H1 (cell line): Measurements from ENCODE around the gene ZNF654. TPM values are rescaled to one million over a fixed set of nuclear protein-coding genes. Genes with fewer than 3 reads are reported as not detected.

ENCODE experiments used
- CTCF ChIA-PET: fragments of 300-600 bp; sonication (Branson Sonifier 250); formaldehyde crosslinking; loops from one replicate; lab custom pipeline; 2021; ENCODE audit not compliant: partially characterized antibody; lab: Charles Lee
- POLR2A ChIA-PET: fragments of 300-600 bp; sonication (Branson Sonifier 250); formaldehyde crosslinking; loops from one replicate; lab custom pipeline; 2021; ENCODE audit warnings: inconsistent platforms; ENCODE audit not compliant: partially characterized antibody; lab: Charles Lee
- DNase-seq, 2 experiments: peaks; one replicate each; pipeline versions ENCODE4 v3.0.0 to v3.0.0-alpha.2; 2010 to 2022; ENCODE audit warnings: low spot score in 2 of 2, low read depth in 1 of 2, mixed read lengths in 1 of 2
- FAIRE-seq: peaks from 2 replicates; lab custom pipeline; 2011; peaks lifted over from hg19 to GRCh38; lab: Jason Lieb, UNC
- H2AFZ ChIP-seq: 2 replicates; pipeline ENCODE4 v1.8.1; 2012; ENCODE audit warnings: low read length, inconsistent platforms
- H2AK5ac ChIP-seq: 2 replicates; pipeline ENCODE4 v1.6.1; 2013; ENCODE audit warnings: low read depth, low read length
- H2BK120ac ChIP-seq: replicated peaks from 2 replicates; pipeline ENCODE3; 2013; ENCODE audit warnings: low read depth, low read length, inconsistent platforms
- H2BK12ac ChIP-seq: 2 replicates; pipeline ENCODE4 v1.6.1; 2013; ENCODE audit warnings: low read depth, low read length
- H2BK15ac ChIP-seq: 2 replicates; pipeline ENCODE4 v1.6.1; 2013; ENCODE audit warnings: low read length
- H2BK20ac ChIP-seq: 2 replicates; pipeline ENCODE4 v1.6.1; 2013; ENCODE audit warnings: low read length
- H2BK5ac ChIP-seq: 2 replicates; pipeline ENCODE4 v1.6.1; 2013; ENCODE audit warnings: low read depth, low read length
- H3K14ac ChIP-seq: 2 replicates; pipeline ENCODE4 v1.6.1; 2013; ENCODE audit warnings: inconsistent platforms; ENCODE audit not compliant: insufficient read length
- H3K18ac ChIP-seq: 2 replicates; pipeline ENCODE4 v1.6.1; 2013; ENCODE audit warnings: low read length; ENCODE audit errors: extremely low read depth
- H3K23ac ChIP-seq: 2 replicates; pipeline ENCODE4 v1.6.1; 2013; ENCODE audit warnings: inconsistent platforms; ENCODE audit not compliant: insufficient read length
- H3K23me2 ChIP-seq: 2 replicates; pipeline ENCODE4 v1.6.1; 2013; ENCODE audit warnings: low read depth, low read length
- H3K27ac ChIP-seq: 2 replicates; pipeline ENCODE4 v1.6.1; 2011; ENCODE audit warnings: low read depth, low read length, inconsistent platforms
- H3K27me3 ChIP-seq, 4 experiments: replicated peaks in 1 of 4; 1 replicate in 1 of 4; 2 replicates in 3 of 4; pipeline versions ENCODE4 v1.6.1 to v1.8.1; 2011 to 2013; ENCODE audit warnings: low read length in 3 of 4, mild to moderate bottlenecking in 3 of 4, inconsistent platforms in 2 of 4, mixed read lengths in 2 of 4, moderate library complexity in 1 of 4; ENCODE audit not compliant: control insufficient read depth in 3 of 4, insufficient read depth in 3 of 4; ENCODE audit errors: extremely low read depth in 1 of 4
- H3K36me3 ChIP-seq, 4 experiments: 2 replicates each; pipeline versions ENCODE4 v1.6.1 to v1.8.1; 2011 to 2013; ENCODE audit warnings: mild to moderate bottlenecking in 4 of 4, low read length in 3 of 4, moderate library complexity in 2 of 4, control low read depth in 1 of 4, inconsistent platforms in 1 of 4; ENCODE audit not compliant: insufficient read depth in 4 of 4, control insufficient read depth in 2 of 4
- H3K4ac ChIP-seq: replicated peaks from 2 replicates; pipeline ENCODE3; 2013; ENCODE audit warnings: low read length, low read depth, mixed read lengths, inconsistent platforms; ENCODE audit not compliant: insufficient read length
- H3K4me1 ChIP-seq, 4 experiments: replicated peaks in 1 of 4; 1 replicate in 1 of 4; 2 replicates in 3 of 4; pipeline versions ENCODE4 v1.6.1 to v1.8.1; 2011 to 2013; ENCODE audit warnings: low read length in 3 of 4, inconsistent platforms in 2 of 4, mixed read lengths in 1 of 4; ENCODE audit not compliant: insufficient read depth in 4 of 4, control insufficient read depth in 3 of 4
- H3K4me2 ChIP-seq, 2 experiments: 2 replicates each; pipeline versions ENCODE4 v1.6.1 to v1.8.1; 2011 to 2013; ENCODE audit warnings: low read depth in 2 of 2, low read length in 2 of 2, control low read depth in 1 of 2, inconsistent platforms in 1 of 2, mild to moderate bottlenecking in 1 of 2; ENCODE audit not compliant: insufficient read depth in 1 of 2
- H3K4me3 ChIP-seq, 4 experiments: fragments of 200-600, 300-600 bp in 1 of 4; sonication (generic), shearing (Covaris generic), sonication (Bioruptor Twin) in 1 of 4; 2 replicates each; pipeline versions ENCODE4 v1.5.1 to v1.8.1; 2011 to 2016; ENCODE audit warnings: low read length in 4 of 4, low read depth in 3 of 4, control low read depth in 2 of 4, inconsistent platforms in 2 of 4, mild to moderate bottlenecking in 2 of 4, mixed read lengths in 1 of 4, moderate library complexity in 1 of 4; ENCODE audit not compliant: insufficient read depth in 2 of 4; ENCODE audit errors: extremely low read depth in 1 of 4
- H3K56ac ChIP-seq: replicated peaks from 2 replicates; pipeline ENCODE3; 2013; ENCODE audit warnings: low read depth, mild to moderate bottlenecking, mixed read lengths, low read length, inconsistent platforms; ENCODE audit not compliant: insufficient read length
- H3K79me1 ChIP-seq: 2 replicates; pipeline ENCODE4 v1.6.1; 2013; ENCODE audit warnings: low read depth, low read length, control low read depth
- H3K79me2 ChIP-seq, 2 experiments: 2 replicates each; pipeline versions ENCODE4 v1.6.1 to v1.8.1; 2012 to 2013; ENCODE audit warnings: low read length in 2 of 2, mild to moderate bottlenecking in 2 of 2, inconsistent platforms in 1 of 2; ENCODE audit not compliant: insufficient read depth in 2 of 2, control insufficient read depth in 1 of 2
- H3K9ac ChIP-seq, 4 experiments: replicated peaks in 1 of 4; 1 replicate in 1 of 4; 2 replicates in 3 of 4; pipeline versions ENCODE4 v1.6.1 to v1.8.1; 2011 to 2013; ENCODE audit warnings: low read depth in 3 of 4, low read length in 3 of 4, control low read depth in 2 of 4, mild to moderate bottlenecking in 2 of 4, moderate library complexity in 2 of 4, inconsistent platforms in 1 of 4; ENCODE audit errors: extremely low read depth in 1 of 4
- H3K9me3 ChIP-seq, 2 experiments: 2 replicates each; pipeline versions ENCODE4 v1.6.1 to v1.8.1; 2012 to 2013; ENCODE audit warnings: mild to moderate bottlenecking in 2 of 2, moderate library complexity in 2 of 2, control low read depth in 1 of 2, inconsistent platforms in 1 of 2, low read depth in 1 of 2, low read length in 1 of 2, mixed read lengths in 1 of 2; ENCODE audit not compliant: insufficient read depth in 2 of 2
- H4K20me1 ChIP-seq, 2 experiments: replicated peaks in 1 of 2; 2 replicates each; pipeline versions ENCODE3 to v1.8.1; 2011 to 2013; ENCODE audit warnings: inconsistent platforms in 2 of 2, low read length in 2 of 2, mild to moderate bottlenecking in 1 of 2; ENCODE audit not compliant: insufficient read depth in 2 of 2, control insufficient read depth in 1 of 2
- H4K5ac ChIP-seq: 2 replicates; pipeline ENCODE4 v1.6.1; 2013; ENCODE audit warnings: low read length, low read depth, mixed read lengths, inconsistent platforms; ENCODE audit not compliant: insufficient read length
- H4K8ac ChIP-seq: 2 replicates; pipeline ENCODE4 v1.8.0; 2013; ENCODE audit warnings: mild to moderate bottlenecking, moderate library complexity, low read length, inconsistent platforms; ENCODE audit not compliant: insufficient read depth; ENCODE audit errors: extremely low read depth
- H4K91ac ChIP-seq: replicated peaks from 2 replicates; pipeline ENCODE3; 2013; ENCODE audit warnings: low read length, mixed read lengths, inconsistent platforms; ENCODE audit not compliant: insufficient read length
- ASH2L ChIP-seq: fragments of 200-600, 300-600 bp; sonication (generic); IDR thresholded peaks from one replicate; pipeline ENCODE4 v1.7.1; 2017; ENCODE audit warnings: low read length
- BRCA1 ChIP-seq: IDR thresholded peaks from 2 replicates; pipeline ENCODE4 v1.6.1; 2012; ENCODE audit warnings: low read depth, low read length, improper control_type of control experiment
- CEBPB ChIP-seq: IDR thresholded peaks from 2 replicates; pipeline ENCODE4 v1.6.1; 2012; ENCODE audit warnings: low read depth, low read length
- CTBP2 ChIP-seq: IDR thresholded peaks from 2 replicates; pipeline ENCODE4 v1.7.0; 2011; ENCODE audit warnings: borderline replicate concordance, mild to moderate bottlenecking, moderate library complexity, mixed read lengths, low read length; ENCODE audit not compliant: insufficient read depth, insufficient read length
- EP300 ChIP-seq, 2 experiments: IDR thresholded peaks; 1 replicate in 1 of 2; 2 replicates in 1 of 2; pipeline ENCODE4 v1.6.1; 2011 to 2012; ENCODE audit warnings: low read depth in 2 of 2, low read length in 2 of 2, mild to moderate bottlenecking in 2 of 2, borderline replicate concordance in 1 of 2, inconsistent platforms in 1 of 2, moderate library complexity in 1 of 2
- PHF8 ChIP-seq: fragments of 200-600 bp; sonication (generic); conservative IDR thresholded peaks from 2 replicates; pipeline ENCODE4 v1.7.1; 2012; ENCODE audit warnings: low read depth, mild to moderate bottlenecking, inconsistent platforms, low read length, moderate library complexity
- SIRT6 ChIP-seq: IDR thresholded peaks from one replicate; pipeline ENCODE4 v1.7.1; 2012; ENCODE audit warnings: low read length, inconsistent platforms
- TBP ChIP-seq: IDR thresholded peaks from 2 replicates; pipeline ENCODE4 v1.6.1; 2011; ENCODE audit warnings: low read depth, low read length, improper control_type of control experiment
- ZNF274 ChIP-seq: IDR thresholded peaks from 2 replicates; pipeline ENCODE4 v1.7.0; 2012; ENCODE audit warnings: low read length, borderline replicate concordance; ENCODE audit errors: extremely low read depth
- WGBS, 2 experiments: shearing (Covaris generic) in 1 of 2; methylation state at CpG; one replicate each; pipeline versions ENCODE4 v1.1.6 to v1.1.7; 2013 to 2015; ENCODE audit warnings: low lambda C conversion rate in 2 of 2, mixed read lengths in 2 of 2, inconsistent platforms in 1 of 2, low coverage in 1 of 2, missing lambda C conversion rate in 1 of 2; ENCODE audit not compliant: insufficient replicate concordance in 2 of 2, insufficient coverage in 1 of 2, insufficient read length in 1 of 2; ENCODE audit errors: extremely low coverage in 1 of 2, missing lambda C conversion rate in 1 of 2; 5-methylcytosine and 5-hydroxymethylcytosine counted together
- polyA plus RNA-seq, 7 experiments: library from polyadenylated mRNA; depleted of rRNA in 3 of 7; stranded (reverse) in 5 of 7; unstranded in 2 of 7; fragments of >200 nt in 5 of 7; fragments of 200-250 nt in 2 of 7; gene quantifications; 1 replicate in 5 of 7; 2 replicates in 1 of 7; 4 replicates in 1 of 7; pipeline versions ENCODE4 v1.2.1 to v1.2.3, GENCODE V29; 2011 to 2013; ENCODE audit warnings: missing spikeins in 2 of 7, mixed read lengths in 2 of 7
- total RNA-seq: library from RNA; stranded (reverse); fragmentation: NEBNext Ultra II Directional; extraction: Animal tissue kit (Norgen Biotek cat#: 25700); gene quantifications from 2 replicates; pipeline ENCODE4 v1.2.1, GENCODE V29; 2021
- TF ChIP-seq, protein P1 (sequence below), 3 experiments: IDR thresholded peaks; 1 replicate in 2 of 3; 2 replicates in 1 of 3; pipeline versions ENCODE4 v1.5.1 to v1.6.1; 2011; ENCODE audit warnings: low read length in 3 of 3, mild to moderate bottlenecking in 3 of 3, inconsistent platforms in 2 of 3, low read depth in 1 of 3, moderate library complexity in 1 of 3; ENCODE audit not compliant: insufficient read depth in 1 of 3; ENCODE audit errors: control extremely low read depth in 1 of 3

The ZNF654 gene
- total and polyA plus RNA-seq, 2 of the 8 experiments (the other 6 are each of a cell fraction or from before 2014, with no cell fraction given): 0.47 to 5.3 TPM

GRCh38 chr3:88090681-88091080 is 31.6 kb downstream of the ZNF654 start:
- Histone ChIP-seq H3K4me3 (no peak overlapping the region), H4K20me1 (peaks cover 0 to 1% of the 10 kb centered on the region in 2 experiments), H4K8ac (no peak overlapping the region), H3K56ac (no peak overlapping the region), H3K23me2 (no peaks in the 10 kb centered on the region), H3K4me2 (no peak overlapping the region), H3K36me3 (peaks cover 0 to 9% (median 2%) of the 10 kb centered on the region in 4 experiments; a peak in 2 of 8 replicates), H2AFZ (no peak overlapping the region), H2BK12ac (no peak overlapping the region), H2BK5ac (no peak overlapping the region), H2BK120ac (no peak overlapping the region), H2AK5ac (no peak overlapping the region), H3K27me3 (no peaks in the 10 kb centered on the region), H3K23ac (no peak overlapping the region), H3K79me1 (no peaks in the 10 kb centered on the region), H3K18ac (no peak overlapping the region), H4K5ac (no peak overlapping the region), H3K9ac (no peak overlapping the region), H2BK15ac (no peak overlapping the region), H3K27ac (no peak overlapping the region), H3K9me3 (no peaks in the 10 kb centered on the region), H2BK20ac (no peak overlapping the region), H3K4me1 (no peaks in the 10 kb centered on the region), H3K4ac (no peak overlapping the region), H3K79me2 (no peaks in the 10 kb centered on the region; a peak in 2 of 4 replicates), H4K91ac (no peak overlapping the region), H3K14ac (no peak overlapping the region)
- TF ChIP-seq ZNF274: no peak
- no peak for TF ChIP-seq TBP
- TF ChIP-seq ASH2L: no peak
- no peak for TF ChIP-seq SIRT6
- TF ChIP-seq EP300 (IDR thresholded peaks at IDR 0.05; ENCODE audit: borderline replicate concordance in 1 of 2, low read depth in 2 of 2, low read length in 2 of 2): no peak
- TF ChIP-seq PHF8: no peak
- no peak for TF ChIP-seq CTBP2
- no peak for TF ChIP-seq BRCA1
- TF ChIP-seq CEBPB: no peak
- TF ChIP-seq, protein P1, sequence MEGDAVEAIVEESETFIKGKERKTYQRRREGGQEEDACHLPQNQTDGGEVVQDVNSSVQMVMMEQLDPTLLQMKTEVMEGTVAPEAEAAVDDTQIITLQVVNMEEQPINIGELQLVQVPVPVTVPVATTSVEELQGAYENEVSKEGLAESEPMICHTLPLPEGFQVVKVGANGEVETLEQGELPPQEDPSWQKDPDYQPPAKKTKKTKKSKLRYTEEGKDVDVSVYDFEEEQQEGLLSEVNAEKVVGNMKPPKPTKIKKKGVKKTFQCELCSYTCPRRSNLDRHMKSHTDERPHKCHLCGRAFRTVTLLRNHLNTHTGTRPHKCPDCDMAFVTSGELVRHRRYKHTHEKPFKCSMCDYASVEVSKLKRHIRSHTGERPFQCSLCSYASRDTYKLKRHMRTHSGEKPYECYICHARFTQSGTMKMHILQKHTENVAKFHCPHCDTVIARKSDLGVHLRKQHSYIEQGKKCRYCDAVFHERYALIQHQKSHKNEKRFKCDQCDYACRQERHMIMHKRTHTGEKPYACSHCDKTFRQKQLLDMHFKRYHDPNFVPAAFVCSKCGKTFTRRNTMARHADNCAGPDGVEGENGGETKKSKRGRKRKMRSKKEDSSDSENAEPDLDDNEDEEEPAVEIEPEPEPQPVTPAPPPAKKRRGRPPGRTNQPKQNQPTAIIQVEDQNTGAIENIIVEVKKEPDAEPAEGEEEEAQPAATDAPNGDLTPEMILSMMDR (IDR thresholded peaks at IDR 0.05; ENCODE audit: control extremely low read depth in 1 of 3, insufficient read depth in 1 of 3, low read depth in 1 of 3, low read length in 3 of 3): no peak
- 68% methylated on average over 4 of the region's 4 CpGs; no CpG with 5 or more reads in 1 of the 2 experiments for WGBS, 2 experiments
- no peak for FAIRE-seq
- ChIA-PET POLR2A (no interaction called here), CTCF (interaction anchor here (2.2 kb wide), 1 partner anchor 23 kb away, joined by 10 read pairs; no protein-coding TSS in a partner anchor)
- DNase-seq: no peak
